HUES6 (cell line): ENCODE data around the gene PATE4.
"Not testable (repeated sequence)": the region's sequence is repeated elsewhere in the genome, so short reads cannot be mapped to it uniquely, and the experiment has no call there.

Experiments used
- H3K27ac ChIP-seq: 2 replicates; pipeline ENCODE4 v1.7.0; 2013; ENCODE audit warnings: low read depth, mild to moderate bottlenecking, low read length, inconsistent platforms
- H3K27me3 ChIP-seq: 2 replicates; pipeline ENCODE4 v1.6.1; 2013; ENCODE audit warnings: low read length; ENCODE audit not compliant: control insufficient read depth, insufficient read depth
- H3K36me3 ChIP-seq: 2 replicates; pipeline ENCODE4 v1.6.1; 2013; ENCODE audit warnings: low read length; ENCODE audit not compliant: control insufficient read depth, insufficient read depth
- H3K4me1 ChIP-seq: 2 replicates; pipeline ENCODE4 v1.6.1; 2013; ENCODE audit warnings: low read length; ENCODE audit not compliant: control insufficient read depth, insufficient read depth
- H3K4me3 ChIP-seq: 2 replicates; pipeline ENCODE4 v1.5.1; 2013; ENCODE audit warnings: low read depth, low read length
- H3K9ac ChIP-seq: one replicate; pipeline ENCODE4 v1.6.1; 2013; ENCODE audit warnings: mild to moderate bottlenecking, low read length
- H3K9me3 ChIP-seq: 2 replicates; pipeline ENCODE4 v1.6.1; 2013; ENCODE audit warnings: low read depth, low read length; ENCODE audit not compliant: control insufficient read depth, insufficient read depth

PATE4 gene

GRCh38 chr11:125857670-125858069 is 24.6 kb downstream of the PATE4 start:
- not testable (repeated sequence) for H3K4me3 ChIP-seq, H3K27me3 ChIP-seq, H3K4me1 ChIP-seq, H3K9ac ChIP-seq, H3K9me3 ChIP-seq, H3K27ac ChIP-seq, H3K36me3 ChIP-seq

- not testable (repeated sequence) for H3K36me3 ChIP-seq, H3K9me3 ChIP-seq, H3K4me3 ChIP-seq, H3K4me1 ChIP-seq, H3K27me3 ChIP-seq, H3K27ac ChIP-seq, H3K9ac ChIP-seq
Observed at GRCh38 chr11:125862786-125863185, 29.7 kb downstream of the PATE4 start.

- H3K27ac ChIP-seq, H3K9me3 ChIP-seq, H3K4me1 ChIP-seq, H3K4me3 ChIP-seq, H3K27me3 ChIP-seq, H3K36me3 ChIP-seq, H3K9ac ChIP-seq: not testable (repeated sequence)
Observed at GRCh38 chr11:125865354-125865753, 32.2 kb downstream of the PATE4 start.

DNA sequence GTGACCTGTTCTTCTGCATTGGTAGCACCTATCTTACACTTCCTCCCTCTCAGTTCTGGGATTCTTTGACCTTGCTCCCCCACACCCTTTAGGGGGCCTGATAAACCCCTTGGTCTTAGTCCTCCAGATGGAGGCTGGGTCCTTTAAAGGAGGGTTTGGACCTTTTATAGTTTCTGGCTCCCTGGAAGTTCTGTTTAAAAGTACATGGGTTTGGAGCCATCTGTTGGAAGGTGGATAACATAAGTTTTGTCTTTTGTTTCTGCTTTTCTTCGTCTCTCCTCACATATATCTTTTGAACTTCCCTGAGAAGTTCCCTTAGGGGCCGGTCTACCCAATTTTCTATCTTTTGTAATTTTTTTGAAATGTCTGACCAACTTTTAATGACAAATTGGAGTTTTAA is 36.4 kb downstream of the PATE4 start:
- Histone ChIP-seq H3K9me3 (peaks cover 19% of the 10 kb centered on the region), H3K27me3 (no peaks in the 10 kb centered on the region), H3K4me1 (no peaks in the 10 kb centered on the region)

GRCh38 chr11:125871391-125872137 is 38.4 kb downstream of the PATE4 start:
- Histone ChIP-seq H3K4me3 (no peak overlapping the region), H3K36me3 (no peaks in the 10 kb centered on the region), H3K9me3 (peaks cover 13% of the 10 kb centered on the region), H3K27ac (no peak overlapping the region), H3K9ac (no peak overlapping the region), H3K27me3 (no peaks in the 10 kb centered on the region), H3K4me1 (no peaks in the 10 kb centered on the region)

More for the DNA sequence above, 36.4 kb downstream of the PATE4 start:
- no peaks in the 10 kb centered on the region for H3K36me3 ChIP-seq
- no peak overlapping the region for H3K9ac ChIP-seq
- H3K4me3 ChIP-seq = no peak overlapping the region
- H3K27ac ChIP-seq = no peak overlapping the region

DNA sequence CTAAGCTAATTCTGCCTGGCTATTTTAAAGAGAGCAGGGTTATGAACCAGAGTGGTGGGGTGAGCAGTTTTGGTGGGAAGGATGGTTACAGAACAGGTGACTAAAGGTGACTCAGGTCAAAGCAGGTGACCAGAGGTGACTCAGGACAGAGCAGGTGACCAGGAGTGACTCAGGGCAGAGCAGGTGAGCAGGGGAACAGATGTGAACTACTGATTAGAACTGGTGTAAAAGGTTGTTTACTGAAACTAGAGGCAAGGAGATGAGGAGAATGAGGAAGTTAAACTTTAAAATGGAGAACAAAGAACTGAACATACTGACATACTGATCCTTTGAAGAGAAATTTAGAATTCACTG is 39.0 kb downstream of the PATE4 start:
- Histone ChIP-seq H3K27ac (no peak overlapping the region), H3K36me3 (no peaks in the 10 kb centered on the region), H3K9ac (no peak overlapping the region), H3K4me3 (no peak overlapping the region), H3K9me3 (peaks cover 13% of the 10 kb centered on the region), H3K27me3 (no peaks in the 10 kb centered on the region), H3K4me1 (no peaks in the 10 kb centered on the region)

DNA sequence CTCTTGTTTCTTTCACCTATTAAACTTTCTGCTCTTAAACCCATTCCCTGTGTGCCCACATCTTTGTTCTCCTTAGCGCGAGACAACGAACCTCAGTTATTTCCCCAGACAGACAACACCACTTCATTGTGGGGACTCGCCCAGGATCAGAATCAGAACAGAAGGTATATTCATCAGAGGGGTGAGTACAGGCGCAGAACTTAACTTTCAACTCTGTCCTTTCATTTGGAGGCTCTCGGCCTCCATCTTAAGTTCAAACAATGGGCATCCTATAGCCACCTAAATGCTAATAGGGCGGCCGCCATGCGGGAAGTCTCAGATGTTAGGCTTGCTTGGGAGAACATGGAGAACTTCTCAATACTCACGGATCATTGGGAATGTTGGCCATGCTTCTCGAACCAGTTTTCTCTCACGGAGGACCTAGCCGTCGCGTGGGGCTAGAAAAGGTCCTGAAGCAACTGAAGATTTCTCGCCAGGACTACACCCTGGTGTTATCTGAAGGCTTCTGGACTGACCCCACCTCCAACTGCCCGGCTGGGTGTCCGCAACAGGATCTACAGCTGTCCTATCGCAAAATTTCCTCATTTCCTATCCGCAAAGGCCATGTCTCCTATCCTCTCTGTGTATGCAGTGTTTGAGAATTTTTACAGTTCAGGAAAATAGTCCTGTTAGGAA is 40.9 kb downstream of the PATE4 start:
- H3K27ac ChIP-seq = no peak overlapping the region
- no peaks in the 10 kb centered on the region for H3K4me1 ChIP-seq
- H3K9ac ChIP-seq = no peak overlapping the region
- H3K4me3 ChIP-seq = no peak overlapping the region
- peaks cover 13% of the 10 kb centered on the region for H3K9me3 ChIP-seq
- no peaks in the 10 kb centered on the region for H3K27me3 ChIP-seq
- no peaks in the 10 kb centered on the region for H3K36me3 ChIP-seq

GRCh38 chr11:125874556-125875124 is 41.5 kb downstream of the PATE4 start:
- Histone ChIP-seq H3K27ac (no peak overlapping the region), H3K4me3 (no peak overlapping the region)

DNA sequence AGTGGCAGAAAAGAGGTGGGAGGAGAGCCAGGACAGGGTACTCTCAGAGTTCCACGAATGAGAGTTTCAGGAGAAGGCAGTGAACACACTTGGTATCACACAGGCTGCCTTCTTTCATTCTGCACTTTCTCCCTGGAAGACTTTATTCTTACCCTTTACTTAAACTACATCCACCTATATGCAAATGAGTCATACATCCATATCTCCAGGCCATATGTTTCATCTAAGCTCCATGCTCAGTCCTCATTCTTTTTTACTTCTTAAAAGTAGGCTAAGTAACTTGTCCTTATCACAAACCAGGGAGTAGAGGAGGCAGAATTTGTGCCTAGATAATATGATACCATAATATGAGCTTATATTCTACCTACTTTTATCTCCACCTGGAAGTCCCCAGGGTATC is 48.2 kb downstream of the PATE4 start:
- H3K36me3 ChIP-seq = no peaks in the 10 kb centered on the region
- no peak overlapping the region for H3K9ac ChIP-seq
- H3K27me3 ChIP-seq = no peaks in the 10 kb centered on the region
- no peaks in the 10 kb centered on the region for H3K4me1 ChIP-seq
- no peak overlapping the region for H3K27ac ChIP-seq
- no peak overlapping the region for H3K4me3 ChIP-seq
- peaks cover 7% of the 10 kb centered on the region for H3K9me3 ChIP-seq

More at GRCh38 chr11:125874556-125875124, 41.5 kb downstream of the PATE4 start:
- no peaks in the 10 kb centered on the region for H3K27me3 ChIP-seq
- H3K36me3 ChIP-seq = no peaks in the 10 kb centered on the region
- H3K9ac ChIP-seq = no peak overlapping the region
- peaks cover 13% of the 10 kb centered on the region for H3K9me3 ChIP-seq
- H3K4me1 ChIP-seq = no peaks in the 10 kb centered on the region

- Histone ChIP-seq H3K36me3 (no peaks in the 10 kb centered on the region), H3K4me3 (no peak overlapping the region), H3K9me3 (peaks cover 11% of the 10 kb centered on the region), H3K4me1 (no peaks in the 10 kb centered on the region), H3K27ac (no peak overlapping the region), H3K27me3 (peaks cover 2% of the 10 kb centered on the region; the same call in 1 of the 2 replicates), H3K9ac (no peak overlapping the region)
Observed at GRCh38 chr11:125883375-125883774, 50.3 kb downstream of the PATE4 start.

GRCh38 chr11:125886997-125887372 is 53.9 kb downstream of the PATE4 start:
- Histone ChIP-seq H3K9ac (no peak overlapping the region), H3K36me3 (0 out of 2 replicates have a peak, but pooled peaks cover 2% of the 10 kb centered on the region), H3K4me3 (peak overlapping the region; percentile 80), H3K9me3 (peaks cover 11% of the 10 kb centered on the region), H3K27me3 (peaks cover 2% of the 10 kb centered on the region; the same call in 1 of the 2 replicates), H3K4me1 (peaks cover 4% of the 10 kb centered on the region; the same call in 1 of the 2 replicates), H3K27ac (no peak overlapping the region)
